LoVo (cell line): ENCODE results near the gene FSTL3.
"Not testable (repeated sequence)": the region's sequence is repeated elsewhere in the genome, so short reads cannot be mapped to it uniquely, and the experiment has no call there.

Source experiments
- DNase-seq: peaks from one replicate; pipeline ENCODE4 v3.0.0-alpha.2; 2016; ENCODE audit warnings: low spot score

Gene FSTL3

GRCh38 chr19:711254-711653, 35.1 kb downstream of the FSTL3 start:
- no peak for DNase-seq

- DNase-seq, result no peak
Measured at GRCh38 chr19:715347-715746, 39.2 kb downstream of the FSTL3 start.

- DNase-seq, result no peak
Measured at GRCh38 chr19:718251-718951, 42.2 kb downstream of the FSTL3 start.

GRCh38 chr19:718991-719512, 42.9 kb downstream of the FSTL3 start:
- no peak for DNase-seq

GRCh38 chr19:719636-720344, 43.6 kb downstream of the FSTL3 start:
- no peak for DNase-seq

- DNase-seq, result no peak
Measured at GRCh38 chr19:720345-721160, 44.4 kb downstream of the FSTL3 start.

- DNase-seq, result no peak
Measured at GRCh38 chr19:722553-723101, 46.4 kb downstream of the FSTL3 start.

GRCh38 chr19:723247-723646, 47.1 kb downstream of the FSTL3 start:
- DNase-seq, result no peak

- no peak for DNase-seq
Measured at GRCh38 chr19:723714-724113, 47.5 kb downstream of the FSTL3 start.

- DNase-seq, result no peak
Measured at GRCh38 chr19:725461-726089, 49.4 kb downstream of the FSTL3 start.

GRCh38 chr19:726993-727956, 51.1 kb downstream of the FSTL3 start:
- no peak for DNase-seq

GRCh38 chr19:728011-728410, 51.8 kb downstream of the FSTL3 start:
- DNase-seq, result no peak

- not testable (repeated sequence) for DNase-seq
Measured at GRCh38 chr19:729564-729963, 53.4 kb downstream of the FSTL3 start.

GRCh38 chr19:729965-730668, 53.9 kb downstream of the FSTL3 start:
- no peak for DNase-seq

- DNase-seq, result no peak
Measured at GRCh38 chr19:731000-731399, 54.8 kb downstream of the FSTL3 start.

- DNase-seq, result no peak
Measured at GRCh38 chr19:732148-733069, 56.2 kb downstream of the FSTL3 start.
